GM12865 (cell line): ENCODE measurements around the gene CLTC.

Experiments
- DNase-seq: peaks from one replicate; pipeline ENCODE4 v3.0.0; 2010; ENCODE audit warnings: low read depth
- H3K4me3 ChIP-seq: 2 replicates; pipeline ENCODE4 v1.5.1; 2011; ENCODE audit warnings: mild to moderate bottlenecking, low read depth, low read length, control low read depth
- TF ChIP-seq, protein P1 (sequence below): IDR thresholded peaks from 2 replicates; pipeline ENCODE4 v1.5.1; 2011; ENCODE audit warnings: low read length, control low read depth, low read depth, inconsistent platforms; ENCODE audit not compliant: insufficient read depth; ENCODE audit errors: missing control alignments

CLTC gene

DNA sequence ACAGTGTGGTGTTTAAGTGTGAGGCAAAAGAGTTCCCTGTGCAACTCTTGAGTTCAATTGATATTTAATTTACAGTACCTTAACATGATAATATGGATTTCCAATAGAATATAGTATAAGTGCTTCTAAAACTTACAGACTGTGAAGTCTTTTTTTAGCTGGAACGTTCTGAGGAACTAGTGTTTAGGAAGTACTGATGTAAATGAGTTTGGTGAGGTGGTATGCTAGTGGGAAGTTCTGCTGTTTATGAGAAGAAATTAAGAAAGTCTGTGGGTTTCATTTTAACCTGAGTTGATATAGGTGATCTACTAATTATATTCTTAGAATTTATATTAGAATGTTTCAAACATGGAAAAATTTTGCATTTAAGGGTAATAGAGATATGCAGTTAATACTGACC, 55.5 kb downstream of the CLTC start:
- no peak for DNase-seq
- TF ChIP-seq, protein P1, sequence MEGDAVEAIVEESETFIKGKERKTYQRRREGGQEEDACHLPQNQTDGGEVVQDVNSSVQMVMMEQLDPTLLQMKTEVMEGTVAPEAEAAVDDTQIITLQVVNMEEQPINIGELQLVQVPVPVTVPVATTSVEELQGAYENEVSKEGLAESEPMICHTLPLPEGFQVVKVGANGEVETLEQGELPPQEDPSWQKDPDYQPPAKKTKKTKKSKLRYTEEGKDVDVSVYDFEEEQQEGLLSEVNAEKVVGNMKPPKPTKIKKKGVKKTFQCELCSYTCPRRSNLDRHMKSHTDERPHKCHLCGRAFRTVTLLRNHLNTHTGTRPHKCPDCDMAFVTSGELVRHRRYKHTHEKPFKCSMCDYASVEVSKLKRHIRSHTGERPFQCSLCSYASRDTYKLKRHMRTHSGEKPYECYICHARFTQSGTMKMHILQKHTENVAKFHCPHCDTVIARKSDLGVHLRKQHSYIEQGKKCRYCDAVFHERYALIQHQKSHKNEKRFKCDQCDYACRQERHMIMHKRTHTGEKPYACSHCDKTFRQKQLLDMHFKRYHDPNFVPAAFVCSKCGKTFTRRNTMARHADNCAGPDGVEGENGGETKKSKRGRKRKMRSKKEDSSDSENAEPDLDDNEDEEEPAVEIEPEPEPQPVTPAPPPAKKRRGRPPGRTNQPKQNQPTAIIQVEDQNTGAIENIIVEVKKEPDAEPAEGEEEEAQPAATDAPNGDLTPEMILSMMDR, result no peak
- no peak overlapping the region for H3K4me3 ChIP-seq

DNA sequence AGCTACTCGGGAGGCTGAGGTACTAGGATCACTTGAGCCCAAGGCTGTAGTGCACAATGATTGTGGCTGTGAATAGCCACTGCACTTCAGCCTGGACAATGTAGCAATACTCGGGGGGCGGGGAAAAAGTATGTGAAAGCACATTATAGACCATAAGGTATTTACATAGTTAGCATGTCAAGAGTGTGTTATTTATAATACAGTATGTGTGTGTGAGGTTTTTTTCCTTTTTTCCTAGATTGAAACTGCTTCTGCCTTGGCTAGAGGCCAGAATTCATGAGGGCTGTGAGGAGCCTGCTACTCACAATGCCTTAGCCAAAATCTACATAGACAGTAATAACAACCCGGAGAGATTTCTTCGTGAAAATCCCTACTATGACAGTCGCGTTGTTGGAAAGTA, 57.0 kb downstream of the CLTC start:
- no peak overlapping the region for H3K4me3 ChIP-seq
- TF ChIP-seq, protein P1, result no peak
- no peak for DNase-seq

DNA sequence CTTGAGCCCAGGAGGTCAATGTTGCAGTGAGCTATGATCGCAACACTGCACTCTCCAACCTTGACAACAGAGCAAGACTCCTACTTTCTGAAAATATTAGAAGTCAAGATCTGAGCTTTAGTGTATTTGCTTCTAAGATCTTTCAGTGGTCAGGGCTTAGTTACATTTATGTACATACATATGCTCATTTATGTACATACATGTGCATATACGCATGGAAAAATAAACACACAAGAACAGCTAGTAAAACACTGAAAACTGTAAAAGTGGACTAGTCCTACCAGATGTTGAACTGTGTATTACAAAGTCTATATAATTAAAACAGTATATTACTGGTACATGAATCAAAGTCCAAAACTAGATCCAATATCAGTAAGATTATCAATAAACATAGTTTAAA, 59.2 kb downstream of the CLTC start:
- no peak overlapping the region for H3K4me3 ChIP-seq
- TF ChIP-seq, protein P1, result no peak
- DNase-seq, result no peak

DNA sequence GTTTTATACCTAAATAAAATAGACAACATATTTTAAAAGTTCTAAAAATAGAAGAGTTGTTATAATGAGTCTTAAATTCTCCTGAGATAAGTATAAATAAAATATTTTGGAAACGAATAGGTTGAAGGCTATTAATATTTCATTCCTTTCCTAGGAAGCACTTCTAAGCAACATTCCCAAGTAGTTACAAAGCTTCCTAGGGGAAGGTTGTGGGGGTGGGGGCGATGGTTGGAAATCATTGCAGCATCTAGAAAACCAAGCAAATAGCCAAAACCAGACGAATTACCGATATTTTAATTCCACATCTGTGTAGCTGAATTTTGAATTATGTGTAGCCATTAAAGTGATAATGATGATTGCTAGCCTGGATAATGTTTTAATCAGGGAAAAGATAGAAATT, 60.6 kb downstream of the CLTC start:
- no peak overlapping the region for H3K4me3 ChIP-seq
- TF ChIP-seq, protein P1, result no peak
- no peak for DNase-seq

DNA sequence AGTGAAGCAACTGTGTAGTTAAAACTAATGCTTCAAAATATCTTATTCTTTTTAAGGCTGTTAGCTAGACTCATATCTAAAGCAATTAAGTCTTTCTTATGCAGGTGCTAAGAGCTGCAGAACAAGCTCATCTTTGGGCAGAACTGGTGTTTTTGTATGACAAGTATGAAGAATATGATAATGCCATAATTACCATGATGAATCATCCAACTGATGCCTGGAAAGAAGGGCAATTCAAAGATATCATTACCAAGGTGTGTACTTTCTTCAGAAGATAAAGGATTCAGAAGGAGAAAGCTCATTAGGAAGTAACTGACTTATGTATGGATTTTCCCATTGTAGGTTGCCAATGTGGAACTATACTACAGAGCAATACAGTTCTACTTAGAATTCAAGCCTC, 63.6 kb downstream of the CLTC start:
- no peak overlapping the region for H3K4me3 ChIP-seq
- DNase-seq, result no peak
- TF ChIP-seq, protein P1, result no peak

DNA sequence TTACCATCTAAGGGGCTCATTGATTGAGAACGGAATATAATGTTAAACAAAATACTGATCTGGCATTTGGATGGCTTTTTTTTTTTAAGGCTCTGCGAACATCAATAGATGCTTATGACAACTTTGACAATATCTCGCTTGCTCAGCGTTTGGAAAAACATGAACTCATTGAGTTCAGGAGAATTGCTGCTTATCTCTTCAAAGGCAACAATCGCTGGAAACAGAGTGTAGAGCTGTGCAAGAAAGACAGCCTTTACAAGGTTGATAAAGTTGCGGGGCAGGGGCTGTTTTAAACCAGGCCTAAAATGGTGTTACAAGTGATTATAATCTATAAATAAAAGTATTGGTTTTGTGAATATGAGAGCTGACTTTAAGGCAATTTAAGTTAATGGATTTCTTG, 65.3 kb downstream of the CLTC start:
- no peak for DNase-seq
- no peak overlapping the region for H3K4me3 ChIP-seq
- TF ChIP-seq, protein P1, result no peak

DNA sequence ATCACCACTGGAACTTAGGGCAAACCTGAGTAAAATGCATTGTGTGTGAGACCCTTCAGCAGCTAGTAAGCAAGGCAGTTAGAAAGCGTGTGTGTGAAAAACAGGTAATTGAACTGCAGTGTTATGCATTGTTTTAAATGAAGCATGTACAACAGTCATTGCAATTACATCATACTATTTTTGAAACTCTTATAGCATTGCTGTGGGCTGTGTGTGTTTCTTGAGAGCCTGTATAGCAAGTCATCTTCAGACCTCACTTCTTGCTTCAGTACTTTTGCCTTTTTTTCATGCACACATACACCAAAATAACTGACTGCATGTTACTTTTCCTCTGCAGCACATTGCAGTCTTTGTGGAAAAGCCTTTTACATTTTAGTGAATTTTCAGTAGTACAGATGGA, 68.3 kb downstream of the CLTC start:
- DNase-seq, result no peak
- TF ChIP-seq, protein P1, result no peak
- no peak overlapping the region for H3K4me3 ChIP-seq
